Activated T-cell treated with anti-CD3 and anti-CD28 coated beads, Interleukin-2, amount 50 U/mL, for 1 hour (primary cell): ENCODE data around the gene KCNQ1.
A peak's percentile ranks its signal among the peaks of the same experiment; 100 is the strongest.

Experiments
- DNase-seq: peaks from one replicate; pipeline ENCODE4 v3.0.0-alpha.2; 2020

The KCNQ1 gene

DNA sequence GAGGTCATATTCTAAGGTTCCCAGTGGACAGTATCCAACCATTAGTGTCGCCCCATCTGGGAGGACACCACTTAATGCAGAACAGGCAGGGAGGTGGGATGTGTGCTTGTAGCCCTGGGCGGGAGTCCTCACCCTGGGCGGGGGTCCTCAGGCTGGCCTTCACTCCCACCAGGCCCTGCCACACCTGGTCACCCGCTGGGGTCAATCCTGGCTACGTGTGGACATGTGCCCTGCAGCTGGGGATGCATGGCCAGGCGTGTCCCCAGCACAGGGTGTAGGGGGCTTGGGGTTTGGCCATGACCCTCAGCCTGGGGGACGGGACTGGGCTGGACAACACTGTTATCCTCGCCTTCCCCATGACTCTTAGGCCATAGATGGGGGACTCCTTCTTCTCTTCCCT lies 19.3 kb upstream of the KCNQ1 start:
- DNase-seq: no peak

DNA sequence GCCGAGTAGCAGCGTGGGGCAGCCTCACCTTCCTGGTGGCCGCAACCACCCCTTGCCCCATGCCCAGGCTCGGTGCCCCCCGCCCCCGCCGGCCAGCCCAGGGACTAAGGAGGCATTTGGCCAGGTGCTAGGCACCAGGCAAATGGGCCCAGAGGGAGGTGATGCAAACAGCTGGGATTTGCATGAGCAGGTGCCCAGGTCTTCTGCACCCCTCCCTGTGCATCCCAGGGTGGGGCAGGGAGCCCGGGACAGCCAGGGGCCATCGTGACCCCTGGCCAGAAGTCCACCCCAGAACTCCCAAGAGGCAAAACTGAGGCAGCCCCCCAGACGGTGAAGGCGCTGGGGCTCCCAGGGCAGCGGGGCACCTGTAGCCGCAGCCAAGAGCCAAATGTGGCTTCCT lies 18.6 kb upstream of the KCNQ1 start:
- DNase-seq: no peak

DNA sequence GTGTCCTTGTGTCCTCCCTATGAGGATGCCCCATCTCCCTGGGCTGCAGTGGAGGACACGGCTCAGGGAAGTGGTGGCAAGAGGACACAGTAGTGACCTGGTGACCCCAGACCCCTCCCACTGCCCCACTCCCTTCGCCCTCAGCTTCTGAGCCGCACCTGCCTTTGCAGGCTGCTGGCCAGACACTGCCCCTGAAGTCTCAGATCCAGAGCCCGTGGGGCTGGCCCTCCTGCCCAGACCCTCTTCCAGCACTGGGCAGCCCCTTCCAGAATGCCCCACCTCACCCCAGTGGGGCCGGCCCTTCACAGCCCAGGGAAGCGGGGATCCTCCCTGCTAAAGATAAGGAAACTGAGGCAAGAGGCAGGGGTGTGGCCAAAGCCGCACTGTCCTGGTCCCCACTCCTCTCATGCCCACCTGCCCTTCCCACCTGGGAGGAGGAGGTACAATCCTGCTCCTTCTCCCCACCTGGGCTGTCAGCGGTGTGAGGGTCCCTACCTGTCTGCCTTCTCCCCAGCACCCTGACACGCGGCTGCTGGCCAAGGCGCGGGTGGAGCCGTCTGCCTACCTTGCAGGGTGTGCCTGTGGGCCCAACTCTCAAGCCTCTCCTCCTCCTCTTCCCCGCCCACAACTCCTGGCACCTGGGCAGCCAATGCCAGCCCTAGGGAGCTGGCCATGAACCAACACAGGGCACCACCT lies 17.8 kb upstream of the KCNQ1 start:
- DNase-seq: no peak

DNA sequence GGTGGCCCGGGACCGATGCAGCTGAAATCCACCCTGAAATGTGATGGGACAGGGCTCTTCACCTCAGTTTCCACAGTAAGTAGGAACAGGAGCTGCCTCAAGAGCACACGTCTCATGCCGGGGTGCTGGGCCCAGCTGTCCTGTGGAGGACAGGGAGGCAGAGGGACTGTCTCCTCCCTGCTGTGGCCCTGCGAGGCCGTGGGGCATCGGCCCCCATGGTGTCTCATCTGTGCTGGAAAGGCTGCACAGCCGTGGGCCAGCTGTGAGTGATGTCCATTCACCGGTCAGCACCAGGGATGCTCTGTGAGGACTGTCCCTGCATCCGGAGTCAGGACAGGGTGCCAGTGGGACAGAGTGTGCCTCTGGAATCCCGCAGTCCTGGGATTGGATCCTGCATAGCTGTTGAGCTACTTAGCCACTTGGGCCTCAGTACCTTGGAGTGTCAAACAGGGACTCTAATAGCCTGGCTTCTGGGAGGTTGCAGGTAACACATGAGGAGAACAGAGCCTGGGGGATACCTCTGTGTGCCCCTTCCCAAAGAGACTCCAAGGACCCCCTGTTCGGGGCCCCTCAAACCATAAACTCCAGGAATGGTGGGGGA lies 17.0 kb upstream of the KCNQ1 start:
- no peak for DNase-seq

DNA sequence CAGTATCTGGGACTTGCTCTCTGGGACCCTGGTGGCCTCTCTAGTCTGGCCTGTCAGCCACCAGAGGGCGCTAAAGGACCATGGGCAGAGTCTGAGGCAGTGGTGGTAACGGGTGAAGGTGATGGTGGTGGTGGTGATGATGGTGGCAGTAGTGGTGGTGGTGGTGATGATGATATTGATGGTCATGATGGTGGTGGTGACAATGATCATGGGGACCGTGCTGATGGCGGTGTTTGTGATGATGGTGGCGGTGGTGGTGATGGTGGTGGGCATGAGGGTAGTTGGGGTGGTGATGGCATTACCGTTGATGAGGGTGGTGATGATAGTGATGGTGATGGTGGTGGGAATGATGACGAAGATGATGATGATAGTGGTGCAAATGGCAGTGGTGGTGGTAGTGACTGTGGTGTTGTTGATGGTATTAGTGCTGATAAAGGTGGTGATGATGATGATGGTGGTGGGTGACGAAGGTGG lies 16.4 kb upstream of the KCNQ1 start:
- DNase-seq: peak; percentile 87

DNA sequence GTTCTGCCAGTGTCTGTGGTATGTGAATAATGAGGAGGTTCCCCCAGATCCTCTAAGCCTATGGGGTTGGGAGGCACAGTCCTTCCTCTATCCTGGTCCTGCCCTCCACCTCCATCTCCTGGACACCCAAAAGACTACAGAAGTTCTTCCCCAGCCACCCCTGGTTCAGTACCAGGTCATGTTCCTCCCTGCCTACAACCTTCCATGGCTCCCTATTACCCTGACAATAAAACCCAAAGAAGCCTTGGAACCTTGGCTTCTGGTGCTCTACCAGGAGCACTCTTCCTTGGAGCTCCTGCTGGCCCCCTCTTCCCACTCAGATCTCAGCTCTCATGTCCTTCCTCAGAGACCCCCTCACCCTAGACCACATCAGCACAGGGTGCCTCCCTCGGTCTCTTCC lies 13.4 kb upstream of the KCNQ1 start:
- DNase-seq: no peak

DNA sequence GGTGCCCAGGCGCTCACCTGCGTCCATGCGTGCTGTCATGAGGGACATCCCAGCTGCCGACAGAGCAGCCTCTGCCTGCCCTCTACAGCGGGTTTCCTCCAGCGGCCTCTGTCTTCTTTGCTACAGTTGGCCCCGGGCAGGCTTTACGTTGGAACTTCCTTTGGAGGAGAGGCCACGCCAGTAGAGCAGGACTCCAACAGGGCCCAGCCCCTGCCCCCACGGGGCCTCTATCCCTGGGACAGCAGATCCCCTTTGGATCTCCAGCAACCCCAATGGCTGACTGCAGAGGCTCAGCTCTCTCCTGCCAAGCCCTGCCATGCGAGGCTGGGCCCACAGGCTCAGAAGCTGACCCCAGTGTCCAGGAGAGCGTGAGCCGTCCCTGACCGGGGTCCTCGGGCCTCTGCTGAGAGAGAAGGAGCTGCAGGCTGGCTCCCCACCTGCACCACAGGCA lies 12.6 kb upstream of the KCNQ1 start:
- no peak for DNase-seq

DNA sequence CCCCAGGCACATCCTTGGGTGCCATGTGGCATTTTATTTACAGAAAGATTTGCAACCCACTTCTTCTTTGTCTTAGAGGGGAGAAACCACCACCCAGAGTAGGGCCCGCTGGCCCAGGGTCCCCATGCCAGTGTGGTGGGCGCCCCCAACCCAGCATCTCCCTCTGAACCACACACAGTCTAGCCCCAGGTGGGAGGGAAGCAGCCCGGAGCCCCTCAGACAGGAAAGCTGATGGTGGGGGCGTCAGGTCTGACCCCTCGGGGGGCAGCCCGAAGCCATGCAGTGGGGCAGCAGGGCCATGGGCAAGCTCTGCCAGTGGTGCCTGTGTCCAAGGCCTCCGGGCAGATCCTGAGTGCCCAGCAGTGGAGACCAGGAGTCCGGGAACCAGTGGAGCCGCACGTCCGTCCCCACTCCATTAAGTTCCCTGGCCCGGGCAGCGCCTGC lies 12.2 kb upstream of the KCNQ1 start:
- DNase-seq: no peak

DNA sequence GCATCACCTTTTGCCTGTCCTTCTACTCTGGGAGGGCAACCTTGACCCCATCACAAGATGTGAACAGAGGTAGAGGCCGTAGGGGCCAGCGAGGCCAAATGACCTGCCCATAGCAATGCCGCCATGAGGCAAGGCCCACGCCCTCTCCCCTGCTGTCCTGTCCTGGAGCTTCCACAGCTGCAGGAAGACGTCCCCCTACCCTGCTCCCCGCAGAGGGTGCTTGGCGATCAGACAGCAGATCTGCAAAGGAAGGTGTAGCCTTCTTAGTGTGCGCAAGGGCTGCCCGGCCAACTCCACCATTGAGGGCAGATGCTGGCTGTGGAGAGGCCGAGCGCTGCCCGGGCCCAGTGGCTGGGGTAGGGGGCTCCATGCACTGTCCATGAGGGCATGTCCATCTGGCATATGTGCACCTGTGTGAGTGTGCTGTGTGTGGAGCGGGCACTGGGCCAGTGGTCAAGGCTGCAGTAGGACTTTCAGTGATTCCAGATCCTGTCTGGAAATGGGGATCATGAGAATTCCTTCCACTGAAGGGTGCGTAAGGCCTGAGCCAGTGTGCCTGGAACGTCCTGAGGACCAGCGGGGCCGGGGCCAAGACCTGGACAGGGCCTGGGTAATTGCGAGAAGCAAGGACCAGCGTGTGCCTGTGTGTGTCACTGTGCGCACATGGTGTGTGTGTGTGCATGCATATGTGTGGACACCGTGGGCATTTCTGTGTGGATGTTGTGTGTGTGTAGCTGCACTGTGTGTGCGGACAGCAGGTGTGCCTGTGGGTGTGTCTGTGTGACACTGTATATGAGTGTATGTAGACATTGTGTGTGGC lies 11.5 kb upstream of the KCNQ1 start:
- no peak for DNase-seq

DNA sequence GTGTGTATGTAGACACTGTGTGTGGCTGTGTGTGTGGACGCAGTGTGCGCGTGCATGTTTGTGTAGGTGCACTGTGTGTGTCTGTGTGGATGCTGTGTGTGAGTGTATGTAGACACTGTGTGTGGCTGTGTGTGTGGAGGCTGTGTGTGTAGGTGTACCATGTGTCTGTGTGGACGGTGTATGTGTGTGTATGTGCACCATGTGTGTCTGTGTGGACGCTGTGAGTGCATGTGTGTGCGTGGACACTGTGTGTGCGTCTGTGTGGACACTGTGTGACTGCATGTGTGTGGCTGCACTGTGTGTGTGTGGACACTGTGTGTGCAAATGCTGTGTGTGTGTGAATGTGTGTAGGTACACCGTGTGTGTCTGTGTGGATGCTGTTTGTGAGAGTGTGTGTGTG lies 10.8 kb upstream of the KCNQ1 start:
- no peak for DNase-seq

DNA sequence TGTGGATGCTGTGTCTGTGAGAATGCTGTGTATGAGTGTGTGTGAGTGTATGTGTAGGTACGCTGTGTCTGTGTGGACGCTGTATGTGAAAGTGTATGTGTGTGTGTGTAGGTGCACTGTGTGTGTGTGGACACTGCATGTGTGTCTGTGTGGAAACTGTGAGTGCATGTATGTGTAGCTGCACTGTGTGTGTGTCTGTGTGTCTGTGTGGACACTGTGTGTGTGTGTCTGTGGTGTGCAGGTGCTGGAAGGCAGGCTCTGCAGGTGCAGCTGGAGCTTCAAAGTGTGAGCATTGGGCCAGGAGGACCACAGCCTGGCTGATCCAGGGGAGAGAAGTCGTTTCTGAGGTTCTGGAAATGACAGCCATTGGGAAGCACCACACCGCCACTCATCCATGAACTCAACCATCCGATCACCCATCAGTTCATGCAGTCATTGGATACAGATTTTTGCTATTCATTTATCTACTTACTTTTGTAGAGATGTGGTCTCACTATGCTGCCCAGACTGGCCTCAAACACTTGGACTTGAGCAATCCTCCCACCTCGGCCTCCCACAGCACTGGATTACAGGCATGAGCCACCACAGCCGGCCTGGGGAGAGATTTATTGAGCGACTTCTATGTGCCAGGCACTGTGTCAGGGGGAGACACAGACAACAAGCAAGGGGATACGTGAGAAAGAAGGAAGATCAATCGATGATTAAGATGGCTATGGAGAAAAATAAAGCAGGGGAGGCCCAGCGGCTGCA lies 10.1 kb upstream of the KCNQ1 start:
- DNase-seq: no peak

DNA sequence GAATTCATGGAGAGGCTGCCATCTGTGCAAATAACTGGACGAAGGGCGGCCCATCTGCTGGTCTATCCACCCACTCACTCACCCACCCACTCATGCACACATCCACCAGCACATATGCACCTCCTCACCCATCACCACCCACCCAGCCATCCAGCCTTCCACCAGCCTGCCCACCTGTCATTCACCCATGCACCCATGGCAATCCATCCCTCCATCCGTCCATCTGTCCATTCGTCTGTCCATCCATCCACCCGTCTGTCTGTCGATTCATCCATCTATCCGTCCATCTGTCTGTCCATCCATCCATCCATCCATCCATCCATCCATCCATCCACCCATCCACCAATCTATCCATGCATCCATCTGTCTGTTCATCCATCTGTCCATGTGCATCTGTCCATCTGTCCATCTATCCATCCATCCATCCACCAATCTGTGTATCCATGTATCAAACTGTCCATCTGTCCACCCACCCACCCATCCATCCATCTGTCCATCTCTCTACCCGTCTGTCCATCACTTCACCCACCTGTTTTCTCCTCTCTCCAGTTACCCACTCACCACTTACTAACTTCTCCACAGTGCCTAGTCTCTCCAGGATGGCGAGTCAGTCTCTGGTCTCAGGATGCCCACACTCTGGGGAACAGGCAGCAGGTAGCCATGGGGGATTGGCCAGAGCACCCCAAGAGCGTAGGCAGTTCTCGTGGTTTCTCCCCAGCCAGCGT lies 9.4 kb upstream of the KCNQ1 start:
- DNase-seq: no peak

DNA sequence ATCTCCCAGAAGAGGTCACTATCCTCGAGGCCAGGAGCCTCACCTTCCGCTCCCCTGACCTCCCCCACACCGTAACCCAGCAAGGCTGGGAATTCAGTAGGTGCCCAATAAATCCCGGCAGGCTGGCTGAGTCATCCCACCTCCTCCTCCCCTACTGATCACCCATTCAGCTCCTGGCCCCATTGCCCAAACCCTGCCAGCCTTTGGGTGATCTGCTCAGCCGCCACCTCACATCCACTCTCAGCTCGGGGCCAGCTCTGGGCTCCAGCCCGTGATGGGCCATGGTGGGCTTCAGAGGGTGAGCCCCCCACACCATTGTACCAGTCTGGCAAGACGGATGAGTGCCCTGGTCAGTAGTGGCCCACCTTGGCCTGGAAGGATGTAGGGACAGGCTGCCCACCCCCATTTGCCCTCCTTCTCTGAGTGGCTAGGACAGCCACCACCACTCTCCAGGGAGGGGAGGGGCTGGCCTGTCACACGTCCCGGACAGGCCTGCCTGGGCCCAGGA lies 8.7 kb upstream of the KCNQ1 start:
- DNase-seq: no peak

DNA sequence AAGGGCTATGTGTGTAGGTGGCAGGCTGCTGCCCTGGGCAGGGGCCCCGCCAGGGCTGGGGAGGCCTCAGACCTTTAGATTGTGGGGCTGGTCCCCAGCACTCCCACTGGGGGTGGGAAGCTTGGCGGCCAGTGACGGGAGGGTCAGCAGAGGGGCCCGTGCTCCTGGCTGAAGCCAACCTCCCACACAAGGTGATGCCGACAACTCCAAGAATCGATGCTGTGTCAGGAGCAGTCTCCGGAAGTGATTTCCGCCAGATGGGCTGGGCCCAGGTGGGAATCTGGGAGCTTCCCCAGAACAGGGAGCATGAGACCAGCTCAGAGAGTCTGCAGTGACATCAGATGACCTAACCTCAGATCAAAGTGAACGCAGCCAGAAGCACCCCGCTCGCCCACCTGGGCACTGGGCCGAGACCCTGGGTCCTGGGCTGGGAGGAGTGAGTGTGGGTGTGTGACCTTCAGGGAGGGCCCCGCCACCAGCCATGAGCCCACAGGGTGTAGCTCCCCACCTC lies 8.2 kb upstream of the KCNQ1 start:
- DNase-seq: no peak

DNA sequence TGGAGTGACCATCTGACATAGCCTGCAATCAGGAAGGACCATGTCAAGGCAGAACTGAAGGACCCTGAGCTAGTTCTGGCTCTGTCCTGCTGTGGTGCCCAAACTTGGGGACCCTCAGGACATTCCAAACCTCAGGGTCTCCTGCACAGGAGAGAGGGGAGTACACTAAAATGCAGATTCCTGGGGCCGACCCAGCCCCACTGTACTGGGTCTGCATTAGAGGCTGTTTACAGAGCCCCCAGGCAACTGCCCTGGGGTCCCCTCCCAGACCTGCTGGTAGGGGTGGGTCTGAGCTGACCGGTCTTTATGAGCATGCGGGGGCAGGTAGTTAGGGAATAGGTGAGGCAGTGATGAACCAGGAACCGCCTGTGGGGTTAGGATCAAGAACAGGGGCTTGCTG lies 7.3 kb upstream of the KCNQ1 start:
- no peak for DNase-seq

DNA sequence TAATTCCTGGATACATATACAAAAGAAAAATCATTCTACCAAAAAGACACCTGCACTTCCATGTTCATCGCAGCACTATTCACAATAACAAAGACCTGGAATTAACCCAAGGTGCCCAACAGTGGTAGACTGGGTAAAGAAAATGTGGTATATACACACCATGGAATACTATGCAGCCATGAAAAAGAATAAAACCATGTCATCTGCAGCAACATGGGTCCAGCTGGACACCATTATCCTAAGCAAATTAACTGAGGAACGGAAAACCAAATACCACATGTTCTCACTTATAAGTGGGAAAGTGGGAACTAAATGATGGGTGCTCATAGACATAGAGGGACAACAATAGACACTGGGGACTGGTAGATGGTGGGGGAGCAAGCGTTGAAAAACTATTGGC lies 5.0 kb upstream of the KCNQ1 start:
- no peak for DNase-seq

DNA sequence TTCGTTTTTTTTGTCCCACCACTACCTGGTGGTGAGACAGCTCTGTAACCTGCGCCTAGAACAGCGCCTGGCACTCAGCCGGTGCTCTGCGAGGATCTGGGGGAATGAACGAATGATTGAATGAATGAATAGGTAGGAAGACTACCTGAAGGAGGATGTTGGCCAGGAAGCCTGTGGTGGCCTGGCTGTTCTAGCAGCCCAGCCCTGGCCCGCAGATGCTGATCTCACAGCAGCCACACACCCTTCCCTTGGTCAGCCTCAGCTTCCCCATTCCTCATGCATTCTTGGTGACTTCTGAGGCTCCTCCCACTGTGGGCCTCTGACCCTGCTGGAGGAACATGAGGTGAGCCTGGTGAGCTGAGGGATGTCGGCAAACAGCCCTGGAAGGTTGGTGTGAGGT lies 4.2 kb upstream of the KCNQ1 start:
- DNase-seq: no peak

DNA sequence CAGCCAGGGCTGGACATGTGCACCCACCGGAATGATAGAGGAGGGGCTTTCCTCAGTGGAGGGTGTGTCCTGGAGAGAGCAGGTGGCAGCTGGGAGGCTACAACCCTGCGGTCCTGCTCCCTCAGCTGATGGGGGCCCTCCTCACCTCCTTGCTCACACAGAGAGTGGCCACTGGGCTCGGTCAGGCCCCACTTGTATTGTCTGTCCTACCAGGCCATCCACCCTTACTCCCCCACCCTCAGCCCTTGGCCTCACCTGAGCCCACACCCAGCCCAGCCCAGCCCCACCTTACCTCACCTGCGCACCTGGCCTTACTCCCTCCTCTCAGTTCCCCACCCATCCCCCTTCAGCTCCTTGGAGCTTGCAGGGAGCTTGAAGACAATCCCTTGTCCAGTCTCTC lies 3.6 kb upstream of the KCNQ1 start:
- DNase-seq: peak; percentile 16

DNA sequence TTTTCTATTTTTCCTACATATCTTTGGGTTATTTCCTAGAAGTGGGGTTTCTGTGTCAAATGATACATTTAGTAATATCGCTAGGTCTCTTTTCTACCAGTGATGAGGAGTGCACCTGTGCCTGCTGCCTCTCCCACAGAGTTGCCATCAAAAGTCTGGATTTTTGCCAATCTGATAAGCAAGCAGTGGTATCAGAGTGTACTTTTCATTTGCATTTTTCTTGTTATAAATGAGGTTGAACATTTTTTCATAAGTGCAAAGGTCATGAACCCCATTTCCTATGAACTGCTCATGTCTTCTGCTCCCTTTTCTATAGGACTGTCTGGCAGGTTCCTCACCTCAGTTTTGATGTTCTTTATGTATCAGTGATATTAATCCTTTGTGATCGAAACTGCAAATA lies 2.2 kb upstream of the KCNQ1 start:
- DNase-seq: peak; percentile 16

DNA sequence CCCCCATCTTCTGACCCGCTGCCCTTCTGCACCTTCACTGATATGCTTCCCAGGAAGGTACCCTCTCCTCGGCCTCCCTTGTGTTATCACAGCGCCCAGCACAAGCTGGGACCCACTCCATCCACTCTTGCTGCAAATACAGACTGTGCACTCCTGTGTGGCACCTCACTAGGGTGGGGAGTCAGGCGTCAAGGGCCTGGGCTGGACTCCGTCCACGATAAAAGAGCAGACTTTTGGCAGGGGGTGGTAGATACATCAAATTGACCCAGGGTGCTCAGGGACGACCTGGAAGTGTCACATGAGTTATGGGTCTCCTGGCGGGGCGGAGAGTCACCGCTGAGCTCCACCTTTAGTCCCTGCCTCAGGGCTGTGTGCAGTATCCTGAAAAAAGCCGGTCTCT lies 1.4 kb upstream of the KCNQ1 start:
- DNase-seq: peak; percentile 18

DNA sequence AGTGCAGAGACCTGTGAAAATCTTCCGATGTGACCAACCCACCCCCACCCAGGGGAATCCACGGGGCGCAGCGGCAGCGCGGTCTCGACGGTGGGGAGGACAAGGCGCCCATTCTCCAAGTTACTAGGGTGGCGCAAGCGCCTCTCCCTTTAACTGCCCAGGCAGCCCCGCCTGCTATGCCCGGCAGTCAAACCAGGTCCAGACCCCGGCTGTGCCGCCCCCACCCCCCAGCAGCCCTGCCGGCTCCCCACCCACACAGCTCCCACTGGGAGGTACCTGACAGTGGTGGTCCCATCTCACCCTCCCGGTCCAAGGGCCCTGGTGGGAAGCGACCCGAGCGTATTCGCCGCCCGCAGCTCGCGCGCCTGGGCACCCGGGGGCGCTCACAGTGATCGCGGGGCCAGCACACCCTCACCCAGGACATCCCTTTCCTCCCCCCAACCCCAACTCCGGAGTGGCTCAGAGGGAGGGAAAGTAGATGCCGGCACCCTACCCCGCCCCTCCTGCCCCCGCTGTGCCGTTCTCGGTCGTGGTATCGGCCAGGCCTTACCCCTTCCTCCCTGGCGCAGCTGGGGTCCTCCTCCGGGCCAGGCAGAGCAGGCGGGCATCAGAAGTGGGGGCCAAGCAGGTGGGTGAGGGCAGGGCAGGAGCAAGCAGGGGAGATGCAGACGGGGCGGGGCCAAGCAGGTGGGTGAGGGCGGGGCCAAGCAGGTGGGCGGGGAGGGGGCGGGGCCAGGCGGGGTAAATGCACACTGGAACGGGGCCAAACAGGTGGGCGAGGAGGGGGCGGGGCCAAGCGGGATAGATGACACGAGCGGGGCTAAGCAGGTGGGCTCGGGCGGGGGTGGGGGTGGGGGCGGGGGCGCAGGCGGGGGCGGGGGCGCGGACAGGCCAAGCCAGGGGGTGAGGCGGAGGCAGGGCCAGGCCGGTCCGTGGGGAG lies 657 bp upstream of the KCNQ1 start, which contains the start of gene TRPM5:
TRPM5 (minus strand) TSS at position 634 of the 940 bp plus-strand sequence. CDS start 21,478 bp downstream, outside the sequence.
- peak; percentile 79 for DNase-seq
